Measurements from ENCODE around the gene SH3GL1.

- TF ChIP-seq POLR2AphosphoS5 (IDR thresholded peaks at IDR 0.05; ENCODE audit: borderline replicate concordance, low read depth, low read length), result no peak
- no peak for TF ChIP-seq EZH2 (IDR thresholded peaks at IDR 0.05)
- TF ChIP-seq FOXP2 (optimal IDR thresholded peaks at IDR 0.05; ENCODE audit: control extremely low read depth, extremely low read length, insufficient read depth), result no peak
Measured at GRCh38 chr19:4320419-4320818, 79.9 kb downstream of the SH3GL1 start.

All from SK-N-MC (cell line).